B cell (primary cell): ENCODE results near the gene SPEF1. TPM values are rescaled to one million over a fixed set of nuclear protein-coding genes. Genes with fewer than 3 reads are reported as not detected.

Source experiments
- ATAC-seq: fragments of 200-7000 bp; cut with Tn5 transposase; one replicate; pipeline ENCODE4 v1.10.0; 2021; ENCODE audit warnings: low read depth, mild to moderate bottlenecking, moderate number of reproducible peaks, moderate library complexity
- CTCF ChIA-PET: fragments of 350-600 bp; sonication (Branson Sonifier 250); formaldehyde crosslinking; loops from one replicate; lab custom pipeline; 2021; ENCODE audit warnings: antibody characterized with exemption, inconsistent platforms; lab: Charles Lee
- POLR2A ChIA-PET: fragments of 350-600 bp; sonication (Branson Sonifier 250); formaldehyde crosslinking; loops from one replicate; lab custom pipeline; 2021; ENCODE audit warnings: antibody characterized with exemption; lab: Charles Lee
- DNase-seq: peaks from one replicate; pipeline ENCODE4 v3.0.0; 2013
- H2AFZ ChIP-seq: 2 replicates; pipeline ENCODE4 v1.6.1; 2012; ENCODE audit warnings: mild to moderate bottlenecking, low read depth, low read length; ENCODE audit not compliant: insufficient read depth, poor library complexity, severe bottlenecking
- H3K27ac ChIP-seq, 2 donors: 1 replicate in 1 of 2; 2 replicates in 1 of 2; pipeline ENCODE4 v1.5.1; 2012 to 2013; ENCODE audit warnings: low read length in 2 of 2, mild to moderate bottlenecking in 2 of 2, moderate library complexity in 1 of 2
- H3K27me3 ChIP-seq, 4 experiments: fragments of 200-600 bp in 1 of 4; sonication (generic) in 1 of 4; replicated peaks in 1 of 4; 1 replicate in 2 of 4; 2 replicates in 2 of 4; pipeline versions ENCODE4 v1.6.1 to v1.7.0; 2013 to 2016; ENCODE audit warnings: low read length in 3 of 4, mild to moderate bottlenecking in 2 of 4, mixed read lengths in 1 of 4, moderate library complexity in 1 of 4; ENCODE audit not compliant: insufficient read depth in 4 of 4, control insufficient read depth in 3 of 4; ENCODE audit errors: control extremely low read depth in 1 of 4
- H3K36me3 ChIP-seq, 2 experiments: replicated peaks in 1 of 2; 1 replicate in 1 of 2; 2 replicates in 1 of 2; pipeline versions ENCODE4 v1.6.1 to v1.7.1; 2013; ENCODE audit warnings: low read length in 1 of 2; ENCODE audit not compliant: insufficient read depth in 2 of 2, control insufficient read depth in 1 of 2; ENCODE audit errors: control extremely low read depth in 1 of 2, extremely low read depth in 1 of 2
- H3K4me1 ChIP-seq, 2 donors: fragments of 200-600 bp in 1 of 2; sonication (generic) in 1 of 2; 1 replicate in 1 of 2; 2 replicates in 1 of 2; pipeline versions ENCODE4 v1.5.1 to v1.6.1; 2013 to 2017; ENCODE audit warnings: low read length in 2 of 2; ENCODE audit not compliant: control insufficient read depth in 2 of 2, insufficient read depth in 2 of 2
- H3K4me2 ChIP-seq: replicated peaks from 2 replicates; pipeline ENCODE3; 2012; ENCODE audit warnings: mild to moderate bottlenecking, low read depth, low read length; ENCODE audit not compliant: poor library complexity, severe bottlenecking
- H3K4me3 ChIP-seq, 5 experiments: fragments of 200-600 bp in 1 of 5; sonication (generic) in 1 of 5; 1 replicate in 3 of 5; 2 replicates in 2 of 5; pipeline versions ENCODE4 v1.5.1 to v1.7.0; 2011 to 2016; ENCODE audit warnings: low read length in 4 of 5, mild to moderate bottlenecking in 4 of 5, low read depth in 2 of 5, control low read depth in 1 of 5, moderate library complexity in 1 of 5; ENCODE audit not compliant: insufficient read depth in 1 of 5; ENCODE audit errors: control extremely low read depth in 1 of 5, extremely low read depth in 1 of 5
- H3K79me2 ChIP-seq: fragments of 200-600 bp; sonication (generic); one replicate; pipeline ENCODE4 v1.6.0; 2016; ENCODE audit warnings: low read length; ENCODE audit not compliant: control insufficient read depth, insufficient read depth
- H3K9ac ChIP-seq: fragments of 200-600 bp; sonication (generic); 2 replicates; pipeline ENCODE4 v1.6.1; 2017; ENCODE audit warnings: mild to moderate bottlenecking, low read length, moderate library complexity
- H3K9me3 ChIP-seq, 3 donors: one replicate each; pipeline versions ENCODE4 v1.6.1 to v1.7.1; 2013; ENCODE audit warnings: low read length in 2 of 3; ENCODE audit not compliant: control insufficient read depth in 2 of 3, insufficient read depth in 1 of 3; ENCODE audit errors: control extremely low read depth in 1 of 3
- H4K20me1 ChIP-seq: 2 replicates; pipeline ENCODE4 v1.6.0; 2012; ENCODE audit warnings: mild to moderate bottlenecking, low read length; ENCODE audit not compliant: insufficient read depth, control insufficient read depth, poor library complexity, severe bottlenecking
- H3K27ac Mint-ChIP-seq: one replicate; pipeline ENCODE4 v1.8.0; 2021; ENCODE audit warnings: mixed read lengths
- H3K27me3 Mint-ChIP-seq: one replicate; pipeline ENCODE4 v1.8.0; 2021; ENCODE audit warnings: mixed read lengths
- H3K4me1 Mint-ChIP-seq: one replicate; pipeline ENCODE4 v1.8.0; 2021; ENCODE audit warnings: mixed read lengths
- H3K4me3 Mint-ChIP-seq: one replicate; pipeline ENCODE4 v1.8.0; 2021; ENCODE audit warnings: mixed read lengths
- H3K9me3 Mint-ChIP-seq: one replicate; pipeline ENCODE4 v1.8.0; 2022; ENCODE audit warnings: mixed read lengths; ENCODE audit not compliant: insufficient read depth
- EZH2 ChIP-seq: IDR thresholded peaks from 2 replicates; pipeline ENCODE4 v1.6.1; 2012; ENCODE audit warnings: borderline replicate concordance, low read depth, mild to moderate bottlenecking, moderate library complexity, low read length; ENCODE audit not compliant: insufficient read depth, poor library complexity, severe bottlenecking
- WGBS: methylation state at CpG from one replicate; pipeline ENCODE4 v1.1.5; 2013; ENCODE audit warnings: missing lambda C conversion rate; ENCODE audit not compliant: insufficient coverage; 5-methylcytosine and 5-hydroxymethylcytosine counted together
- intact Hi-C: fragments of 100-400 bp; cut with micrococcal nuclease; formaldehyde crosslinking; loops from one replicate; pipeline ENCODE4 v1.10.0; 2022
- polyA plus RNA-seq: library from polyadenylated mRNA; depleted of rRNA; stranded (reverse); fragments of >200 nt; gene quantifications from 2 replicates; pipeline ENCODE4 v1.2.3, GENCODE V29; 2012
- total RNA-seq, 2 donors: library from RNA; stranded (reverse); fragments of 120-200 nt in 1 of 2; gene quantifications; 1 replicate in 1 of 2; 2 replicates in 1 of 2; pipeline versions ENCODE4 v1.2.3 to v1.2.4, GENCODE V29; 2013 to 2022
- TF ChIP-seq, protein P1 (sequence below): fragments of 200-600 bp; IDR thresholded peaks from one replicate; pipeline ENCODE4 v1.8.0; 2022; ENCODE audit warnings: antibody characterized with exemption, mild to moderate bottlenecking

Gene SPEF1
- total and polyA plus RNA-seq, 2 donors (not counting 1 experiment from before 2014, with no cell fraction given) = not detected

- Histone ChIP-seq H4K20me1 (peaks cover 23% of the 10 kb centered on the region), H3K27ac (peak overlapping the region in 1 of 2 donors; percentile 56), H3K9ac (peak overlapping the region; percentile 51), H2AFZ (no peak overlapping the region), H3K9me3 (peaks cover 0 to 3% (median 0%) of the 10 kb centered on the region in 3 donors), H3K4me3 (peak overlapping the region in 4 of 5 experiments; percentile 46 to 60 (median 56)), H3K79me2 (no peaks in the 10 kb centered on the region), H3K4me1 (peaks cover 15 to 28% of the 10 kb centered on the region in 2 donors), H3K27me3 (no peaks in the 10 kb centered on the region), H3K36me3 (peaks cover 0 to 2% of the 10 kb centered on the region in 2 experiments), H3K4me2 (peak overlapping the region; percentile 79)
- peak; percentile 42 for DNase-seq
- Mint-ChIP-seq H3K27me3 (no peaks in the 10 kb centered on the region), H3K4me3 (peak overlapping the region; percentile 89), H3K27ac (no peak overlapping the region), H3K4me1 (peaks cover 42% of the 10 kb centered on the region), H3K9me3 (no peaks in the 10 kb centered on the region)
- intact Hi-C loops = loop anchor here (1.0 to 2.0 kb wide), 5 partner anchors 17 to 299 kb away; partner anchors contain the start of genes AP5S1, MAVS and PANK2
- no peak for ATAC-seq
- CTCF ChIA-PET = interaction anchor here (0.6 to 6.4 kb wide), 13 partner anchors 7 to 300 kb away, joined by 3 to 84 read pairs (median 5); partner anchors contain the start of genes ADISSP, AP5S1 and CDC25B
- no peak for TF ChIP-seq EZH2
- TF ChIP-seq, protein P1, sequence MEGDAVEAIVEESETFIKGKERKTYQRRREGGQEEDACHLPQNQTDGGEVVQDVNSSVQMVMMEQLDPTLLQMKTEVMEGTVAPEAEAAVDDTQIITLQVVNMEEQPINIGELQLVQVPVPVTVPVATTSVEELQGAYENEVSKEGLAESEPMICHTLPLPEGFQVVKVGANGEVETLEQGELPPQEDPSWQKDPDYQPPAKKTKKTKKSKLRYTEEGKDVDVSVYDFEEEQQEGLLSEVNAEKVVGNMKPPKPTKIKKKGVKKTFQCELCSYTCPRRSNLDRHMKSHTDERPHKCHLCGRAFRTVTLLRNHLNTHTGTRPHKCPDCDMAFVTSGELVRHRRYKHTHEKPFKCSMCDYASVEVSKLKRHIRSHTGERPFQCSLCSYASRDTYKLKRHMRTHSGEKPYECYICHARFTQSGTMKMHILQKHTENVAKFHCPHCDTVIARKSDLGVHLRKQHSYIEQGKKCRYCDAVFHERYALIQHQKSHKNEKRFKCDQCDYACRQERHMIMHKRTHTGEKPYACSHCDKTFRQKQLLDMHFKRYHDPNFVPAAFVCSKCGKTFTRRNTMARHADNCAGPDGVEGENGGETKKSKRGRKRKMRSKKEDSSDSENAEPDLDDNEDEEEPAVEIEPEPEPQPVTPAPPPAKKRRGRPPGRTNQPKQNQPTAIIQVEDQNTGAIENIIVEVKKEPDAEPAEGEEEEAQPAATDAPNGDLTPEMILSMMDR = no peak
- WGBS = 75% methylated on average over 79 of the region's 79 CpGs
- POLR2A ChIA-PET = interaction anchor here (1.6 to 3.2 kb wide), 3 partner anchors 10 to 35 kb away, joined by 8 to 17 read pairs (median 10); partner anchors contain the start of genes ADISSP, AP5S1 and CDC25B
Observed at GRCh38 chr20:3785240-3786125, 4.2 kb upstream of the SPEF1 start.
